ENCODE results near the gene NCMAP.

GRCh38 chr1:24606296-24606605 lies 50.4 kb downstream of the NCMAP start:
- TF ChIP-seq CTCF (IDR thresholded peaks at IDR 0.05) (no peak), POLR2A (IDR thresholded peaks at IDR 0.05) (no peak), POLR2AphosphoS5 (IDR thresholded peaks at IDR 0.05; ENCODE audit: insufficient read depth in 1 of 2, low read depth in 1 of 2) (no peak)

All from vagina (tissue), 2 donors.